ENCODE measurements around the gene UPF1.
"Not testable (repeated sequence)": the region's sequence is repeated elsewhere in the genome, so short reads cannot be mapped to it uniquely, and the experiment has no call there.

Gene UPF1

GRCh38 chr19:18800079-18800478 lies 31.7 kb upstream of the UPF1 start:
- no peaks in the 10 kb centered on the region for H3K27me3 ChIP-seq (ENCODE audit: insufficient read depth, low read length)
- H2AFZ ChIP-seq (ENCODE audit: low read length, unreplicated experiment): no peak overlapping the region
- H3K27ac ChIP-seq (ENCODE audit: low read depth, low read length): no peak overlapping the region
- no peak overlapping the region for H3K4me3 ChIP-seq (ENCODE audit: low read depth, low read length)
- H3K36me3 ChIP-seq (ENCODE audit: insufficient read depth, low read length): no peaks in the 10 kb centered on the region
- H3K79me2 ChIP-seq (ENCODE audit: control insufficient read depth, insufficient read depth, low read length, unreplicated experiment): no peaks in the 10 kb centered on the region
- H3K4me1 ChIP-seq (ENCODE audit: control insufficient read depth, insufficient read depth, low read length, unreplicated experiment): no peaks in the 10 kb centered on the region

- Histone ChIP-seq H3K4me1 (ENCODE audit: control insufficient read depth, insufficient read depth, low read length, unreplicated experiment) (no peaks in the 10 kb centered on the region), H3K27ac (ENCODE audit: low read depth, low read length) (no peak overlapping the region), H3K4me3 (ENCODE audit: low read depth, low read length) (no peak overlapping the region), H2AFZ (ENCODE audit: low read length, unreplicated experiment) (no peak overlapping the region), H3K27me3 (ENCODE audit: insufficient read depth, low read length) (no peaks in the 10 kb centered on the region), H3K79me2 (ENCODE audit: control insufficient read depth, insufficient read depth, low read length, unreplicated experiment) (no peaks in the 10 kb centered on the region), H3K36me3 (ENCODE audit: insufficient read depth, low read length) (no peaks in the 10 kb centered on the region)
These were observed 31.1 kb upstream of the UPF1 start for GRCh38 chr19:18800636-18801035.

GRCh38 chr19:18802354-18802753 lies 29.4 kb upstream of the UPF1 start:
- Histone ChIP-seq H3K36me3 (ENCODE audit: insufficient read depth, low read length) (no peaks in the 10 kb centered on the region), H3K4me1 (ENCODE audit: control insufficient read depth, insufficient read depth, low read length, unreplicated experiment) (no peaks in the 10 kb centered on the region), H3K27ac (ENCODE audit: low read depth, low read length) (no peak overlapping the region), H3K79me2 (ENCODE audit: control insufficient read depth, insufficient read depth, low read length, unreplicated experiment) (no peaks in the 10 kb centered on the region), H3K27me3 (ENCODE audit: insufficient read depth, low read length) (no peaks in the 10 kb centered on the region), H2AFZ (ENCODE audit: low read length, unreplicated experiment) (no peak overlapping the region), H3K4me3 (ENCODE audit: low read depth, low read length) (no peak overlapping the region)

GRCh38 chr19:18803550-18804138 lies 28.1 kb upstream of the UPF1 start:
- no peaks in the 10 kb centered on the region for H3K27me3 ChIP-seq (ENCODE audit: insufficient read depth, low read length)
- H3K4me3 ChIP-seq (ENCODE audit: low read depth, low read length): no peak overlapping the region
- no peak overlapping the region for H3K27ac ChIP-seq (ENCODE audit: low read depth, low read length)
- no peaks in the 10 kb centered on the region for H3K79me2 ChIP-seq (ENCODE audit: control insufficient read depth, insufficient read depth, low read length, unreplicated experiment)
- no peaks in the 10 kb centered on the region for H3K4me1 ChIP-seq (ENCODE audit: control insufficient read depth, insufficient read depth, low read length, unreplicated experiment)
- H3K36me3 ChIP-seq (ENCODE audit: insufficient read depth, low read length): no peaks in the 10 kb centered on the region
- no peak overlapping the region for H2AFZ ChIP-seq (ENCODE audit: low read length, unreplicated experiment)

GRCh38 chr19:18804139-18804601 lies 27.6 kb upstream of the UPF1 start:
- no peak overlapping the region for H3K27ac ChIP-seq (ENCODE audit: low read depth, low read length)
- no peaks in the 10 kb centered on the region for H3K36me3 ChIP-seq (ENCODE audit: insufficient read depth, low read length)
- no peaks in the 10 kb centered on the region for H3K27me3 ChIP-seq (ENCODE audit: insufficient read depth, low read length)
- no peak overlapping the region for H2AFZ ChIP-seq (ENCODE audit: low read length, unreplicated experiment)
- H3K79me2 ChIP-seq (ENCODE audit: control insufficient read depth, insufficient read depth, low read length, unreplicated experiment): no peaks in the 10 kb centered on the region
- H3K4me3 ChIP-seq (ENCODE audit: low read depth, low read length): no peak overlapping the region
- no peaks in the 10 kb centered on the region for H3K4me1 ChIP-seq (ENCODE audit: control insufficient read depth, insufficient read depth, low read length, unreplicated experiment)

GRCh38 chr19:18804643-18805042 lies 27.1 kb upstream of the UPF1 start:
- Histone ChIP-seq H3K79me2 (ENCODE audit: control insufficient read depth, insufficient read depth, low read length, unreplicated experiment) (no peaks in the 10 kb centered on the region), H3K4me3 (ENCODE audit: low read depth, low read length) (no peak overlapping the region), H3K27ac (ENCODE audit: low read depth, low read length) (no peak overlapping the region), H3K27me3 (ENCODE audit: insufficient read depth, low read length) (no peaks in the 10 kb centered on the region), H3K36me3 (ENCODE audit: insufficient read depth, low read length) (no peaks in the 10 kb centered on the region), H2AFZ (ENCODE audit: low read length, unreplicated experiment) (no peak overlapping the region), H3K4me1 (ENCODE audit: control insufficient read depth, insufficient read depth, low read length, unreplicated experiment) (peaks cover 2% of the 10 kb centered on the region)

- H3K36me3 ChIP-seq (ENCODE audit: insufficient read depth, low read length): no peaks in the 10 kb centered on the region
- no peak overlapping the region for H3K27ac ChIP-seq (ENCODE audit: low read depth, low read length)
- no peaks in the 10 kb centered on the region for H3K79me2 ChIP-seq (ENCODE audit: control insufficient read depth, insufficient read depth, low read length, unreplicated experiment)
- no peaks in the 10 kb centered on the region for H3K27me3 ChIP-seq (ENCODE audit: insufficient read depth, low read length)
- H2AFZ ChIP-seq (ENCODE audit: low read length, unreplicated experiment): no peak overlapping the region
- peaks cover 3% of the 10 kb centered on the region for H3K4me1 ChIP-seq (ENCODE audit: control insufficient read depth, insufficient read depth, low read length, unreplicated experiment)
- no peak overlapping the region for H3K4me3 ChIP-seq (ENCODE audit: low read depth, low read length)
These were observed 23.9 kb upstream of the UPF1 start for GRCh38 chr19:18807861-18808331.

GRCh38 chr19:18809149-18809868 lies 22.4 kb upstream of the UPF1 start:
- Histone ChIP-seq H3K4me1 (ENCODE audit: control insufficient read depth, insufficient read depth, low read length, unreplicated experiment) (peaks cover 3% of the 10 kb centered on the region), H3K36me3 (ENCODE audit: insufficient read depth, low read length) (no peaks in the 10 kb centered on the region), H3K4me3 (ENCODE audit: low read depth, low read length) (peak overlapping the region; percentile 43; the same call in 1 of the 2 replicates), H3K79me2 (ENCODE audit: control insufficient read depth, insufficient read depth, low read length, unreplicated experiment) (no peaks in the 10 kb centered on the region), H3K27ac (ENCODE audit: low read depth, low read length) (peak overlapping the region; percentile 68), H3K27me3 (ENCODE audit: insufficient read depth, low read length) (no peaks in the 10 kb centered on the region), H2AFZ (ENCODE audit: low read length, unreplicated experiment) (peak overlapping the region; percentile 50)

GRCh38 chr19:18811638-18812037 lies 20.1 kb upstream of the UPF1 start:
- H2AFZ ChIP-seq (ENCODE audit: low read length, unreplicated experiment); H3K4me3 ChIP-seq (ENCODE audit: low read depth, low read length); H3K4me1 ChIP-seq (ENCODE audit: control insufficient read depth, insufficient read depth, low read length, unreplicated experiment); H3K27ac ChIP-seq (ENCODE audit: low read depth, low read length); H3K36me3 ChIP-seq (ENCODE audit: insufficient read depth, low read length); H3K27me3 ChIP-seq (ENCODE audit: insufficient read depth, low read length); H3K79me2 ChIP-seq (ENCODE audit: control insufficient read depth, insufficient read depth, low read length, unreplicated experiment): not testable (repeated sequence)

- Histone ChIP-seq H3K36me3 (ENCODE audit: insufficient read depth, low read length) (no peaks in the 10 kb centered on the region), H3K4me3 (ENCODE audit: low read depth, low read length) (no peak overlapping the region), H3K79me2 (ENCODE audit: control insufficient read depth, insufficient read depth, low read length, unreplicated experiment) (no peaks in the 10 kb centered on the region), H2AFZ (ENCODE audit: low read length, unreplicated experiment) (no peak overlapping the region), H3K4me1 (ENCODE audit: control insufficient read depth, insufficient read depth, low read length, unreplicated experiment) (peaks cover 3% of the 10 kb centered on the region), H3K27me3 (ENCODE audit: insufficient read depth, low read length) (no peaks in the 10 kb centered on the region), H3K27ac (ENCODE audit: low read depth, low read length) (no peak overlapping the region)
These were observed 17.7 kb upstream of the UPF1 start for GRCh38 chr19:18814063-18814462.

- Histone ChIP-seq H3K27me3 (ENCODE audit: insufficient read depth, low read length) (no peaks in the 10 kb centered on the region), H3K4me3 (ENCODE audit: low read depth, low read length) (no peak overlapping the region), H3K27ac (ENCODE audit: low read depth, low read length) (no peak overlapping the region), H3K79me2 (ENCODE audit: control insufficient read depth, insufficient read depth, low read length, unreplicated experiment) (no peaks in the 10 kb centered on the region), H3K4me1 (ENCODE audit: control insufficient read depth, insufficient read depth, low read length, unreplicated experiment) (no peaks in the 10 kb centered on the region), H2AFZ (ENCODE audit: low read length, unreplicated experiment) (no peak overlapping the region), H3K36me3 (ENCODE audit: insufficient read depth, low read length) (no peaks in the 10 kb centered on the region)
These were observed 16.1 kb upstream of the UPF1 start for GRCh38 chr19:18815673-18816072.
